Measurements from ENCODE around the gene SCAPER.
"Not testable (repeated sequence)": the region's sequence is repeated elsewhere in the genome, so short reads cannot be mapped to it uniquely, and the experiment has no call there.

Gene SCAPER

GRCh38 chr15:76311100-76311953 lies 593.8 kb downstream of the SCAPER start, which contains the start of gene ETFA:
Gene ETFA (minus strand): TSS chr15:76311469. CDS start chr15:76311388, 81 bp downstream.
- DNase-seq, result peak; percentile 90 to 98

GRCh38 chr15:76310475-76311099 lies 594.6 kb downstream of the SCAPER start:
- no peak for DNase-seq

GRCh38 chr15:76309601-76310330 lies 595.4 kb downstream of the SCAPER start:
- DNase-seq, result peak in 1 of 2 experiments; percentile 53

DNA sequence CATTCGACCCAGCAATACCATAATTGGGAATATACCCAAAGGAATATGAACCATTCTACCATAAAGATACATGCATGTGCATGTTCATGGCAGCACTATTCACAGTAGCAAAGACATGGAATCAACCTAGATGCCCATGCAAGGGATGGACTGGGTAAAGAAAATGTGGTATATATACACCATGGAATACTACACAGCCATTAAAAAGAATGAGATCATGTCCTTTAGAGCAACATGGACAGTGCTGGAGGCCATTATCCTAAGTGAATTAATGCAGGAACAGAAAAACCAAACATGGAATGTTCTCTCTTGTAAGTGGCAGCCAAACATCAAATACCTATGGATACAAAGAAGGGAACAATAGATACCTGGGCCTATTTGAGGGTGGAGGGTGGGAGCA lies 601.2 kb downstream of the SCAPER start:
- DNase-seq, result no peak

- no peak for DNase-seq
These were observed 605.4 kb downstream of the SCAPER start for GRCh38 chr15:76299786-76300185.

DNA sequence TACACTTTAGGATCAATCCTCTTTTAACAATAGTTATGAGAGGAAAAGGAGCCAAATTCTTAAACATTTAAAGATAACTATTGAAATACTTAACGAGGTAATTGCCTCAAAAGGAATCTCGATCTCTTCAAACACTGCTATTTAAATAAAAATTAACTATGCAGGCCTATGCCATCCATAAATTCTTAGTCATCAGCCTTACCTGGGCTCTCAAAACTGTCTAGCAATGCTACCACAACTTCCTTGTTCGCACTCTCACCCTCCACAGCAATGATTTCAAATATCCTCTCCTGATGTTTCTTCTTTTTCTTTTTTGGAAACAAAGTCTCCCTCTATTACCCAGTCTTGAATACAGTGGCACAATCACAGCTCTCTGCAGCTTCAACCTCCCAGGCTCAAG lies 606.2 kb downstream of the SCAPER start:
- DNase-seq, result no peak

- DNase-seq, result not testable (repeated sequence)
These were observed 607.2 kb downstream of the SCAPER start for GRCh38 chr15:76297951-76298350.

Data from NCI-H446 (cell line).